ENCODE measurements around the gene PTGDS. TPM values are rescaled to one million over a fixed set of nuclear protein-coding genes. Genes with fewer than 3 reads are reported as not detected.

Gene PTGDS
- total RNA-seq, 2 experiments from 2014 or later = not detected

- H3K36me3 Mint-ChIP-seq = no peaks in the 10 kb centered on the region
- no peaks in the 10 kb centered on the region for H3K27me3 Mint-ChIP-seq
- CTCF ChIA-PET = no interaction called here
- no peak overlapping the region for H3K27ac Mint-ChIP-seq
- H3K9me3 Mint-ChIP-seq = no peaks in the 10 kb centered on the region
- no peak overlapping the region for H3K4me3 Mint-ChIP-seq
- peaks cover 31% of the 10 kb centered on the region for H3K4me1 Mint-ChIP-seq (ENCODE audit: low read depth)
- intact Hi-C loops (cut with micrococcal nuclease) = no loop called here
- DNase-seq = no peak
- POLR2A ChIA-PET = interaction anchor here (1.2 kb wide), 1 partner anchor 12 kb away, joined by 3 read pairs; no protein-coding TSS in a partner anchor
Measured at GRCh38 chr9:136962163-136962562, 15.1 kb upstream of the PTGDS start.

- H3K36me3 Mint-ChIP-seq = no peaks in the 10 kb centered on the region
- H3K27ac Mint-ChIP-seq = no peak overlapping the region
- H3K9me3 Mint-ChIP-seq = no peaks in the 10 kb centered on the region
- peaks cover 31% of the 10 kb centered on the region for H3K4me1 Mint-ChIP-seq (ENCODE audit: low read depth)
- no peaks in the 10 kb centered on the region for H3K27me3 Mint-ChIP-seq
- no peak overlapping the region for H3K4me3 Mint-ChIP-seq
- ChIA-PET POLR2A (no interaction called here), CTCF (no interaction called here)
- no peak for DNase-seq
- intact Hi-C loops (cut with micrococcal nuclease) = no loop called here
Measured at GRCh38 chr9:136962701-136963248, 14.5 kb upstream of the PTGDS start.

GRCh38 chr9:136963341-136963740 is 14.0 kb upstream of the PTGDS start:
- ChIA-PET POLR2A (no interaction called here), CTCF (no interaction called here)
- H3K4me1 Mint-ChIP-seq (ENCODE audit: low read depth) = peaks cover 31% of the 10 kb centered on the region
- no peaks in the 10 kb centered on the region for H3K36me3 Mint-ChIP-seq
- no peak overlapping the region for H3K27ac Mint-ChIP-seq
- no peak overlapping the region for H3K4me3 Mint-ChIP-seq
- intact Hi-C loops (cut with micrococcal nuclease) = no loop called here
- no peaks in the 10 kb centered on the region for H3K27me3 Mint-ChIP-seq
- no peaks in the 10 kb centered on the region for H3K9me3 Mint-ChIP-seq
- no peak for DNase-seq

- CTCF ChIA-PET = interaction anchor here (1.1 kb wide), 1 partner anchor 100 kb away, joined by 3 read pairs; no protein-coding TSS in a partner anchor
- intact Hi-C loops (cut with micrococcal nuclease) = no loop called here
- H3K4me1 Mint-ChIP-seq (ENCODE audit: low read depth) = peaks cover 31% of the 10 kb centered on the region
- POLR2A ChIA-PET = no interaction called here
- H3K27ac Mint-ChIP-seq = no peak overlapping the region
- no peak overlapping the region for H3K4me3 Mint-ChIP-seq
- no peaks in the 10 kb centered on the region for H3K9me3 Mint-ChIP-seq
- no peaks in the 10 kb centered on the region for H3K36me3 Mint-ChIP-seq
- no peaks in the 10 kb centered on the region for H3K27me3 Mint-ChIP-seq
- no peak for DNase-seq
Measured at GRCh38 chr9:136963751-136964150, 13.6 kb upstream of the PTGDS start.

GRCh38 chr9:136964171-136964689 is 13.1 kb upstream of the PTGDS start:
- POLR2A ChIA-PET = no interaction called here
- DNase-seq = no peak
- Mint-ChIP-seq H3K4me3 (no peak overlapping the region), H3K4me1 (ENCODE audit: low read depth) (peaks cover 31% of the 10 kb centered on the region), H3K27me3 (no peaks in the 10 kb centered on the region), H3K9me3 (no peaks in the 10 kb centered on the region), H3K27ac (no peak overlapping the region), H3K36me3 (no peaks in the 10 kb centered on the region)
- intact Hi-C loops (cut with micrococcal nuclease) = no loop called here
- CTCF ChIA-PET = interaction anchor here (0.8 to 1.9 kb wide), 5 partner anchors 12 to 121 kb away, joined by 3 to 6 read pairs (median 3); partner anchors contain the start of gene FUT7

GRCh38 chr9:136964833-136965422 is 12.4 kb upstream of the PTGDS start:
- no peak overlapping the region for H3K4me3 Mint-ChIP-seq
- POLR2A ChIA-PET = no interaction called here
- H3K27ac Mint-ChIP-seq = no peak overlapping the region
- no peaks in the 10 kb centered on the region for H3K9me3 Mint-ChIP-seq
- H3K27me3 Mint-ChIP-seq = no peaks in the 10 kb centered on the region
- H3K4me1 Mint-ChIP-seq (ENCODE audit: low read depth) = peaks cover 31% of the 10 kb centered on the region
- intact Hi-C loops (cut with micrococcal nuclease) = no loop called here
- no peaks in the 10 kb centered on the region for H3K36me3 Mint-ChIP-seq
- DNase-seq = no peak
- CTCF ChIA-PET = interaction anchor here (0.8 to 1.9 kb wide), 6 partner anchors 11 to 122 kb away, joined by 3 to 6 read pairs (median 3); partner anchors contain the start of gene FUT7

- H3K27me3 Mint-ChIP-seq = no peaks in the 10 kb centered on the region
- POLR2A ChIA-PET = interaction anchor here (0.6 kb wide), 2 partner anchors 84 to 223 kb away, joined by 3 read pairs; no protein-coding TSS in a partner anchor
- no peaks in the 10 kb centered on the region for H3K9me3 Mint-ChIP-seq
- intact Hi-C loops (cut with micrococcal nuclease) = no loop called here
- peak overlapping the region; percentile 55 for H3K27ac Mint-ChIP-seq
- CTCF ChIA-PET = interaction anchor here (1.1 to 1.9 kb wide), 3 partner anchors 10 to 70 kb away, joined by 3 to 6 read pairs (median 3); no protein-coding TSS in a partner anchor
- peak; percentile 54 for DNase-seq
- no peaks in the 10 kb centered on the region for H3K36me3 Mint-ChIP-seq
- peaks cover 25% of the 10 kb centered on the region for H3K4me1 Mint-ChIP-seq (ENCODE audit: low read depth)
- H3K4me3 Mint-ChIP-seq = peak overlapping the region; percentile 64
Measured at GRCh38 chr9:136965771-136966484, 11.4 kb upstream of the PTGDS start.

- ChIA-PET CTCF (interaction anchor here (1.6 kb wide), 1 partner anchor 61 kb away, joined by 4 read pairs; no protein-coding TSS in a partner anchor), POLR2A (no interaction called here)
- Mint-ChIP-seq H3K4me3 (no peak overlapping the region), H3K27me3 (no peaks in the 10 kb centered on the region), H3K36me3 (no peaks in the 10 kb centered on the region), H3K27ac (no peak overlapping the region), H3K9me3 (no peaks in the 10 kb centered on the region), H3K4me1 (ENCODE audit: low read depth) (peaks cover 20% of the 10 kb centered on the region)
- no peak for DNase-seq
- intact Hi-C loops (cut with micrococcal nuclease) = no loop called here
Measured at GRCh38 chr9:136968333-136969127, 8.8 kb upstream of the PTGDS start.

- Mint-ChIP-seq H3K4me3 (no peak overlapping the region), H3K9me3 (no peaks in the 10 kb centered on the region), H3K27me3 (no peaks in the 10 kb centered on the region), H3K36me3 (no peaks in the 10 kb centered on the region), H3K4me1 (ENCODE audit: low read depth) (peaks cover 20% of the 10 kb centered on the region), H3K27ac (no peak overlapping the region)
- CTCF ChIA-PET = interaction anchor here (1.6 kb wide), 1 partner anchor 60 kb away, joined by 4 read pairs; no protein-coding TSS in a partner anchor
- POLR2A ChIA-PET = no interaction called here
- no peak for DNase-seq
- intact Hi-C loops (cut with micrococcal nuclease) = no loop called here
Measured at GRCh38 chr9:136969150-136969549, 8.2 kb upstream of the PTGDS start.

- H3K36me3 Mint-ChIP-seq = no peaks in the 10 kb centered on the region
- no peaks in the 10 kb centered on the region for H3K27me3 Mint-ChIP-seq
- peaks cover 15% of the 10 kb centered on the region for H3K4me1 Mint-ChIP-seq (ENCODE audit: low read depth)
- intact Hi-C loops (cut with micrococcal nuclease) = no loop called here
- DNase-seq = no peak
- POLR2A ChIA-PET = no interaction called here
- H3K27ac Mint-ChIP-seq = no peak overlapping the region
- no peaks in the 10 kb centered on the region for H3K9me3 Mint-ChIP-seq
- H3K4me3 Mint-ChIP-seq = no peak overlapping the region
- CTCF ChIA-PET = no interaction called here
Measured at GRCh38 chr9:136969774-136970173, 7.5 kb upstream of the PTGDS start.

- CTCF ChIA-PET = no interaction called here
- Mint-ChIP-seq H3K4me3 (no peak overlapping the region), H3K36me3 (no peaks in the 10 kb centered on the region), H3K4me1 (ENCODE audit: low read depth) (peaks cover 16% of the 10 kb centered on the region), H3K9me3 (no peaks in the 10 kb centered on the region), H3K27me3 (no peaks in the 10 kb centered on the region), H3K27ac (no peak overlapping the region)
- POLR2A ChIA-PET = no interaction called here
- DNase-seq = no peak
- intact Hi-C loops (cut with micrococcal nuclease) = no loop called here
Measured at GRCh38 chr9:136970361-136970760, 6.9 kb upstream of the PTGDS start.

- Mint-ChIP-seq H3K4me3 (no peak overlapping the region), H3K27ac (no peak overlapping the region), H3K9me3 (no peaks in the 10 kb centered on the region), H3K36me3 (no peaks in the 10 kb centered on the region), H3K4me1 (ENCODE audit: low read depth) (peaks cover 17% of the 10 kb centered on the region), H3K27me3 (no peaks in the 10 kb centered on the region)
- no peak for DNase-seq
- intact Hi-C loops (cut with micrococcal nuclease) = no loop called here
- CTCF ChIA-PET = interaction anchor here (0.8 kb wide), 1 partner anchor 92 kb away, joined by 3 read pairs; no protein-coding TSS in a partner anchor
- POLR2A ChIA-PET = no interaction called here
Measured at GRCh38 chr9:136971746-136972145, 5.6 kb upstream of the PTGDS start.

Measured in activated CD4-positive, alpha-beta memory T cell treated with anti-CD3 and anti-CD28 coated beads for 36 hours (primary cell).